Cardiac muscle cell (in vitro differentiated cells and primary cell): ENCODE data around the gene CCDC182. TPM values are rescaled to one million over a fixed set of nuclear protein-coding genes. Genes with fewer than 3 reads are reported as not detected.

Experiments
- DNase-seq, 2 donors: peaks; one replicate each; pipeline versions ENCODE4 v3.0.0 to v3.0.0-alpha.2; 2010 to 2017; ENCODE audit warnings: low read depth in 1 of 2, low spot score in 1 of 2
- H3K27ac ChIP-seq: fragments of 200-600 bp; sonication (generic); 2 replicates; pipeline ENCODE4 v1.5.1; 2016
- H3K27me3 ChIP-seq: fragments of 200-600 bp; sonication (generic); 2 replicates; pipeline ENCODE4 v1.6.0; 2016; ENCODE audit warnings: control low read depth
- H3K36me3 ChIP-seq: fragments of 200-600 bp; sonication (generic); 2 replicates; pipeline ENCODE4 v1.5.1; 2016; ENCODE audit warnings: control low read depth
- H3K4me1 ChIP-seq: fragments of 200-600 bp; sonication (generic); 2 replicates; pipeline ENCODE4 v1.8.1; 2017; ENCODE audit warnings: low read depth, mild to moderate bottlenecking, mixed run types
- H3K4me3 ChIP-seq: fragments of 200-600 bp; sonication (generic); 2 replicates; pipeline ENCODE4 v1.5.1; 2016; ENCODE audit warnings: mild to moderate bottlenecking
- H3K9me3 ChIP-seq: fragments of 200-600 bp; sonication (generic); 2 replicates; pipeline ENCODE4 v1.5.1; 2017; ENCODE audit warnings: low read depth, mild to moderate bottlenecking, control low read depth
- CTCF ChIP-seq: IDR thresholded peaks from 2 replicates; pipeline ENCODE4 v1.5.1; 2012; ENCODE audit warnings: low read depth, mild to moderate bottlenecking, low read length
- polyA plus RNA-seq: library from polyadenylated mRNA; unstranded; fragments of >200 nt; fragmentation: Nextera tagmentation; extraction: Ambion mirVana; gene quantifications from 2 replicates; pipeline ENCODE4 v1.2.1, GENCODE V29; 2016
- total RNA-seq: library from RNA; depleted of rRNA; stranded (reverse); fragments of >200 nt; gene quantifications from 2 replicates; pipeline ENCODE4 v1.2.3, GENCODE V29; 2016

The CCDC182 gene
- total and polyA plus RNA-seq, 2 experiments from 2014 or later, result not detected

- H3K4me3 ChIP-seq, result no peak overlapping the region
- DNase-seq, result no peak
- TF ChIP-seq CTCF, result no peak
These were observed 616 bp downstream of the CCDC182 start for GRCh38 chr17:57744195-57745170.

GRCh38 chr17:57740235-57740528 lies 4.9 kb downstream of the CCDC182 start:
- H3K27ac ChIP-seq, result no peak overlapping the region
- TF ChIP-seq CTCF, result no peak
- no peaks in the 10 kb centered on the region for H3K4me1 ChIP-seq
- no peak overlapping the region for H3K4me3 ChIP-seq
- no peaks in the 10 kb centered on the region for H3K36me3 ChIP-seq
- H3K9me3 ChIP-seq, result no peaks in the 10 kb centered on the region
- H3K27me3 ChIP-seq, result no peaks in the 10 kb centered on the region
- DNase-seq, result no peak

More at GRCh38 chr17:57744195-57745170, 616 bp downstream of the CCDC182 start:
- Histone ChIP-seq H3K4me1 (no peaks in the 10 kb centered on the region), H3K27me3 (peaks cover 4% of the 10 kb centered on the region), H3K9me3 (no peaks in the 10 kb centered on the region), H3K36me3 (no peaks in the 10 kb centered on the region), H3K27ac (no peak overlapping the region)

GRCh38 chr17:57739402-57740234 lies 5.5 kb downstream of the CCDC182 start:
- Histone ChIP-seq H3K27ac (no peak overlapping the region), H3K4me1 (no peaks in the 10 kb centered on the region), H3K27me3 (no peaks in the 10 kb centered on the region), H3K36me3 (no peaks in the 10 kb centered on the region), H3K4me3 (no peak overlapping the region), H3K9me3 (no peaks in the 10 kb centered on the region)
- peak; percentile 21 to 29 for DNase-seq
- peak; percentile 28 for TF ChIP-seq CTCF

GRCh38 chr17:57737450-57737849 lies 7.6 kb downstream of the CCDC182 start:
- TF ChIP-seq CTCF, result no peak
- H3K27me3 ChIP-seq, result no peaks in the 10 kb centered on the region
- no peaks in the 10 kb centered on the region for H3K36me3 ChIP-seq
- no peak overlapping the region for H3K4me3 ChIP-seq
- no peak for DNase-seq
- no peaks in the 10 kb centered on the region for H3K4me1 ChIP-seq
- H3K27ac ChIP-seq, result no peak overlapping the region
- no peaks in the 10 kb centered on the region for H3K9me3 ChIP-seq

GRCh38 chr17:57735707-57736106 lies 9.4 kb downstream of the CCDC182 start:
- Histone ChIP-seq H3K9me3 (no peaks in the 10 kb centered on the region), H3K27ac (no peak overlapping the region), H3K4me1 (no peaks in the 10 kb centered on the region), H3K36me3 (no peaks in the 10 kb centered on the region), H3K4me3 (no peak overlapping the region), H3K27me3 (peaks cover 3% of the 10 kb centered on the region)
- TF ChIP-seq CTCF, result no peak
- no peak for DNase-seq
